Cortex of kidney (tissue), 1 donor: Measurements from ENCODE around the gene WWOX.

ENCODE experiments used
- DNase-seq: peaks from one replicate; lab custom pipeline; 2025; lab: John Stamatoyannopoulos, UW

WWOX gene

GRCh38 chr16:78952630-78953029 lies 853.2 kb downstream of the WWOX start:
- DNase-seq, result no peak

GRCh38 chr16:78953526-78953925 lies 854.1 kb downstream of the WWOX start:
- no peak for DNase-seq

GRCh38 chr16:78955206-78955605 lies 855.8 kb downstream of the WWOX start:
- DNase-seq, result no peak

GRCh38 chr16:78956859-78957258 lies 857.4 kb downstream of the WWOX start:
- DNase-seq, result no peak

GRCh38 chr16:78957317-78958100 lies 858.1 kb downstream of the WWOX start:
- no peak for DNase-seq

GRCh38 chr16:78961464-78961863 lies 862.0 kb downstream of the WWOX start:
- DNase-seq, result no peak

GRCh38 chr16:78962457-78962929 lies 863.0 kb downstream of the WWOX start:
- no peak for DNase-seq

- no peak for DNase-seq
These were observed 868.5 kb downstream of the WWOX start for GRCh38 chr16:78967948-78968347.

- DNase-seq, result no peak
These were observed 870.3 kb downstream of the WWOX start for GRCh38 chr16:78969721-78970120.

- no peak for DNase-seq
These were observed 871.2 kb downstream of the WWOX start for GRCh38 chr16:78970650-78971049.

GRCh38 chr16:78972006-78972405 lies 872.6 kb downstream of the WWOX start:
- DNase-seq, result no peak

- DNase-seq, result no peak
These were observed 873.5 kb downstream of the WWOX start for GRCh38 chr16:78972986-78973385.

- DNase-seq, result no peak
These were observed 876.8 kb downstream of the WWOX start for GRCh38 chr16:78976212-78976611.

GRCh38 chr16:78980825-78981224 lies 881.4 kb downstream of the WWOX start:
- no peak for DNase-seq

- no peak for DNase-seq
These were observed 882.8 kb downstream of the WWOX start for GRCh38 chr16:78982096-78982744.

GRCh38 chr16:78984324-78984723 lies 884.9 kb downstream of the WWOX start:
- DNase-seq, result no peak

GRCh38 chr16:78984887-78985464 lies 885.5 kb downstream of the WWOX start:
- DNase-seq, result no peak

GRCh38 chr16:78985716-78986605 lies 886.5 kb downstream of the WWOX start:
- no peak for DNase-seq

GRCh38 chr16:78987666-78988065 lies 888.2 kb downstream of the WWOX start:
- DNase-seq, result no peak

- DNase-seq, result no peak
These were observed 889.0 kb downstream of the WWOX start for GRCh38 chr16:78988361-78988969.

GRCh38 chr16:78990309-78990701 lies 890.9 kb downstream of the WWOX start:
- no peak for DNase-seq

GRCh38 chr16:78992001-78992400 lies 892.5 kb downstream of the WWOX start:
- DNase-seq, result no peak
